ENCODE results near the gene PTPRH. TPM values are rescaled to one million over a fixed set of nuclear protein-coding genes. Genes with fewer than 3 reads are reported as not detected.
A peak's percentile ranks its signal among the peaks of the same experiment; 100 is the strongest.

Gene PTPRH
- total and polyA plus RNA-seq, 9 of the 15 experiments (the other 6 are each of a cell fraction or from before 2014, with no cell fraction given) = 0.87 to 34.3 (median 22.7) TPM

GRCh38 chr19:55158848-55159749, 50.2 kb downstream of the PTPRH start (continued):
- TF ChIP-seq DDX20 (tag; IDR thresholded peaks at IDR 0.05; ENCODE audit: low read depth) = no peak
- peak; percentile 34 for TF ChIP-seq POU5F1 (IDR thresholded peaks at IDR 0.05; ENCODE audit: borderline replicate concordance, low read depth, low read length, partially characterized antibody)
- TF ChIP-seq ZNF699 (CRISPR knock-in tag; IDR thresholded peaks at IDR 0.05; ENCODE audit: insufficient replicate concordance) = no peak
- 0 out of 6 replicates have a peak, but pooled peaks of 1 of the 3 experiments have one; percentile 6 for TF ChIP-seq CTCF (IDR thresholded peaks at IDR 0.05 in 2 of 3, conservative IDR thresholded peaks at IDR 0.05 in 1 of 3; ENCODE audit: insufficient read depth in 2 of 3, low read depth in 1 of 3, low read length in 3 of 3)
- TF ChIP-seq ZNF592 (IDR thresholded peaks at IDR 0.05) = 0 out of 2 replicates have a peak, but pooled peaks have one; percentile 20
- TF ChIP-seq TGIF2 (CRISPR knock-in tag; IDR thresholded peaks at IDR 0.05) = no peak
- TF ChIP-seq KDM1A (IDR thresholded peaks at IDR 0.05) = peak; percentile 83 to 87
- TF ChIP-seq VEZF1 (CRISPR knock-in tag; IDR thresholded peaks at IDR 0.05) = peak; percentile 67
- no peak for TF ChIP-seq TCF15 (CRISPR knock-in tag; IDR thresholded peaks at IDR 0.05)
- TF ChIP-seq ZNF324 (CRISPR knock-in tag; IDR thresholded peaks at IDR 0.05) = no peak
- TF ChIP-seq ZNF561 (CRISPR knock-in tag; conservative IDR thresholded peaks at IDR 0.05) = no peak
- TF ChIP-seq THRAP3 (IDR thresholded peaks at IDR 0.05; ENCODE audit: borderline replicate concordance) = no peak
- peak; percentile 29; the same call in 1 of the 2 replicates for TF ChIP-seq ZKSCAN1 (IDR thresholded peaks at IDR 0.05; ENCODE audit: low read depth, low read length)
- no peak for TF ChIP-seq HNRNPUL1 (IDR thresholded peaks at IDR 0.05; ENCODE audit: low read length)
- TF ChIP-seq STAT5A (IDR thresholded peaks at IDR 0.05; ENCODE audit: borderline replicate concordance, low read length) = peak; percentile 66; the same call in 1 of the 2 replicates
- TF ChIP-seq BCL6 (CRISPR knock-in tag; IDR thresholded peaks at IDR 0.05) = no peak
- peak; percentile 89 for TF ChIP-seq HDAC2 (IDR thresholded peaks at IDR 0.05)

All from K562 (cell line).